NCI-H526 (cell line): Measurements from ENCODE around the gene BRINP3.
"Not testable (repeated sequence)": the region's sequence is repeated elsewhere in the genome, so short reads cannot be mapped to it uniquely, and the experiment has no call there.

Experiments
- DNase-seq, 2 experiments: peaks; one replicate each; lab custom pipeline; 2025; lab: John Stamatoyannopoulos, UW

The BRINP3 gene

GRCh38 chr1:190183588-190183987, 294.1 kb downstream of the BRINP3 start:
- no peak for DNase-seq

GRCh38 chr1:190179817-190180216, 297.8 kb downstream of the BRINP3 start:
- DNase-seq: no peak

DNA sequence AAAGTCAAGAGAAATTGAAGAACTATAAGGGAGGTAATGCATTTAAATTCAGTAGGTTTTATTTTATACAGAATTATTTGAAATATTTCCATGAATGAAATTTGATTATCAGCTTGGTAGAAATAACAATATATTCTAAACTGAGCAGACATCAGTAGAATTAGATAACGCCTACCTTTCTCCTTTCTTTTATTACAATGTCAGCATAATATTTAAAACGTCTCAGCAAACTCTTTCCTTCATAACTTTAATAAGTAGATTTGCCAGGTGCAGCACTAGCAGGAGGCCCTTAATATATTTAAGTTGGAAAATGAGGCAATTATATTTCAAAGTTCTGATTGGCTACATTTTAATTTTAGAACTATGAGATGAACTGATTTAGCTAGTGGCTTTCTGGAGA, 298.8 kb downstream of the BRINP3 start:
- DNase-seq: no peak

- no peak for DNase-seq
These were observed 300.1 kb downstream of the BRINP3 start for GRCh38 chr1:190177555-190177954.

- DNase-seq: no peak
These were observed 300.9 kb downstream of the BRINP3 start for GRCh38 chr1:190176776-190177175.

DNA sequence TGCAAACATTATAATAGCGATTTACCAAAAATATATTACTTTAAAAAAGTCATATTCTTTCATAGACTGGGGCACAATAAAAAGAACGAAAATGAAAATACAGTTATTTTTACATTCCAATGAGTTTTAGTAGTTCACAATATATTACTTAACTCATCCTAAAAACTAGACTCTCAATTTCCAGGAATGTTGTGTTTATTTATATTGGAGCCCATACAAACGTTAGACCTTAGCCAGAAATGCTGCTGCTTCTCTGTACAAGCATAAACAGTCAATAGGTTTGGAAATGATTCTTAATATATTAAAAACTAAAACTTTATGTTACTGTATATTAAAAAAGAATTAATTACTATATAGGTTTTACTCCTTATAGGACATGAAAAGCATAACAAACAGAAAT, 302.3 kb downstream of the BRINP3 start:
- DNase-seq: no peak

- DNase-seq: no peak
These were observed 304.8 kb downstream of the BRINP3 start for GRCh38 chr1:190172651-190173430.

GRCh38 chr1:190170321-190170720, 307.3 kb downstream of the BRINP3 start:
- DNase-seq: no peak

DNA sequence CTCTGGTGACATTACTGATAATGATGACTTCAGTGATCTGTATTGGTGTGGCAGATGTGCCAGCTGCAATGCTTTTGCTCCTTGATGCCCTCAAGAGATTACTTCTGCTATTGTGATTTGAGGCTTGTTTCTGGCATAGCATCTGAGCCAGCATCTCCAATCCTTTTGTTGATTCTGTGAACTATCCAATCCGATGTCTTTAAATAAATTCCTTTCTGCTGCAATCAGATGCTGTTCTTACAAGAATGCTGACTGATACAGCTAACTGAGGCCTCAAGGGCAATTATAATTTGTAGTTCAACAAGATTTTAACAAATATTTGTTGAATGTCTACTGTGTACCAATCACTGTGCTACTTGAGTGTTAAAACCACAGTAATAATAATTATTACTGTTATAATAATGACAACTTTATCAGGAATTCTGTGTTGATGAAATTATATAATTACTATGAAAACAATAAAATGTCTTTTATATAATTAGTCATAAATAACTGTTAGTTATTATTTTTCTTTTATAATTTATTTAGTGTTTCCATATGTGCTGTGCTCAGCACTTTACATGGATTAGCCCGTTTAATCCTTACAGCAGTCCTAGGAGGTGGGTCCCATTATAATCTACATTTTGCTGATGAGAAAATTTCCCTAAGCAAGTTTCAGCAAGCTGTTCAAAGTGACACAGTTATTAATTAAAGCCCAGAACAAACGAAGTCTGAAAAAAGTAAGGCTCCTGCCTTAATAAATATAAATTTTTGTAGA, 308.2 kb downstream of the BRINP3 start:
- DNase-seq: no peak

DNA sequence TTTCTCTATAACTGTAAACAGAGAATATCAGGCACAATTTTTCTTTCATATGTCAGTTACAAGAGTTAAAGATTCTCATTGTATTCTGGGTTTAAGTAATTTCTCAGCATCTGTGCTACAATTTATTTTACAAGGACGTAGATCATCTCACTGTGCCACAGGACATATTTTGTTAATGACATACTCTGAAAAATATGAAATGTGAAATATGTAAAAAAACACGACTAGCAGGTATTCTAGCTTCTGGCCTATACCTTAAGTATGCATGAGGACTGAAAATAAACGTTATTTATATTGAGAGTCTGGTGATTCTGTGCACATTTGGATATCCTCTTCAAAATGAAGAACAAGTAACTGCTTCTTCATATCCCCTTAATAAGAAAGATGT, 308.8 kb downstream of the BRINP3 start:
- DNase-seq: no peak

DNA sequence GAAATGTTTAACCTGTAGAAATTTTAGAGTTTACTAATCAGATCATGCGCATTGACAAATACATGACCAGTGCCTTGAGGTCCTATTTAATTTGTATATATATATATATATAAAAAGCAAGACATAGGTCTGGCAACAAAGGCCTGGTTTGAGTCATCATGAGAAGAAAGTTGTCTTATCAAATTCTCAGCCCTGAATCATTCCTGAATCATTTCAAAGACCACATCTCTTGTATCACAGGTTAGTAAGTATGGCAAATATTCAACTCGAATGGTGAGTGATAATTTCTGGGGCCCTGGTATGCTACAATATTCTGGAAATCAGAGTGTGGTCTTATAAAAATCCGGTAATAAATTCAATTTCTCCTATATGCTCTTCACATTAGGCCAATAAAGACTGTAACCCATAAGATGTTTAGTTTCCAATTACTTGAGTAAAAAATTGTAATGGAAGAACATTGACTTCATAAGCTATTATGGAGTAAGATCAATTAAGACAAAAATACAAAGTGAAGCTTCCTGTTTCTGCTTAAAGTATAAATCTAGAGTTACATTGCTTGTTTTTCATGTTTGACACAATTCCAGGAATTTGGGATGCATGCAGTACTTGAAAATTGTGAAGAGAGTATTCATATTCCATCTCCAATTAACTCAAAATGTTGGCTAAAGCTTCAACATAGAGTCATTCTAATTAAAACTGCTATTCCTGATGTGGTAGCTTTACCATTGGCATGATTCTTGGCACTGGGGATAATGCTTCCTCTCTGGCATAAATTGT, 309.4 kb downstream of the BRINP3 start:
- DNase-seq: no peak

DNA sequence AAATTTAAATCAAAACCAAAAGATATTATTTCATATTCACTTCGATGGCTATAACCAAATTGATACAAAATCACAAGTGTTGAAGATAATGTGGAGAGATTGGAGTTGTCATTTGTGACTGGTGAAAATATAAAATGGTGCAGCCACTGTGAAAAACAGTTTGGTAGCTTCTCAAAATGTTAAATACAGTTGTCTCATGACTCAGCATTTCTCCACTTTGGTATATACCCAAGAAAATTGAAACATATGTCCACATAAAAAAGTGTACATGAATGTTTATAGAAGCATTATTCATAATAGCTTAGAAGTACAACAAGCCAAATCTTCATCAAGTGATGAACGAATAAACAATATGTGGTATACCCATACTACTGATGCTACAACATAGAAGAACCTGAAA, 318.5 kb downstream of the BRINP3 start:
- no peak for DNase-seq

GRCh38 chr1:190154744-190155143, 322.9 kb downstream of the BRINP3 start:
- DNase-seq: no peak

GRCh38 chr1:190147616-190148015, 330.0 kb downstream of the BRINP3 start:
- no peak for DNase-seq

DNA sequence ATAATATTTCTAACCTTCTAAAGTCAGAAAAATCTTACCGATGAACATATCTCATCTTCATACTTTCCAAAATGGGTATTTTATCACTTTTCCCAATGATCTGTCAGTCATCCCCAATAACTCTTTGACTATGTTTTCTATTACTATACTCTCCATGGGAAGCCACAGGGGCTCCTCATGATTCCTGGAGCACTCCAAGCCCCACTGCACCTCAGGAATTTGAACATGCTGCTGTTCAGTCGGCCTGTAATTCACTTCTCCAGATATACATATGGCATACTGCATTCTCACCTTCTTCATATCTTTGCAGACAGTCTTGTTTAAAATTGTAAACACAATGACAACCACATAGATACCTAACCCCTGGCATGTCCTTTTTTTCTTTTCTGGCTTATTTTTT, 333.0 kb downstream of the BRINP3 start:
- no peak for DNase-seq

- peak in 1 of 2 experiments; percentile 42 for DNase-seq
These were observed 337.0 kb downstream of the BRINP3 start for GRCh38 chr1:190140644-190141043.

DNA sequence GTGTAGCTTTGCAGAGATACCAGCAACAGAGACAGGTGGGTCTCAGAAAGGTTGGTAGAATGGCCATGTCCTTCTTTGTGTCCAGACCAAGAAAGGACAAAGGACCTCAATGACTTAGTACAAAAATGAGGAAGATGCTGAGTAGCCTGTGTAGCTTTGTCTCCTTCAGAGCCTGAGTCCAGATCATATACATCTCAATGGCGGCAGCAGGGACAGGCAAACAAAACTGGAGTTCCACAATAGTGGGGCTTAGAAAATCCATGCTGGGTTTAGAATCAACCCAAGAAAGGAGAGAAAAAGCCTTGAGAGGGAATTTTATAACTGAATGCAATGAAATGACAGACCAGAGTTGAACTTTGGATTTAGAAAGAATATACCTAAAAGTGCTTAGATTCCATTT, 339.0 kb downstream of the BRINP3 start:
- no peak for DNase-seq

- DNase-seq: no peak
These were observed 339.4 kb downstream of the BRINP3 start for GRCh38 chr1:190138266-190138665.

GRCh38 chr1:190129366-190129765, 348.3 kb downstream of the BRINP3 start:
- peak; percentile 80 to 82 for DNase-seq

GRCh38 chr1:190126728-190127127, 350.9 kb downstream of the BRINP3 start:
- DNase-seq: no peak

- no peak for DNase-seq
These were observed 353.6 kb downstream of the BRINP3 start for GRCh38 chr1:190124068-190124467.

DNA sequence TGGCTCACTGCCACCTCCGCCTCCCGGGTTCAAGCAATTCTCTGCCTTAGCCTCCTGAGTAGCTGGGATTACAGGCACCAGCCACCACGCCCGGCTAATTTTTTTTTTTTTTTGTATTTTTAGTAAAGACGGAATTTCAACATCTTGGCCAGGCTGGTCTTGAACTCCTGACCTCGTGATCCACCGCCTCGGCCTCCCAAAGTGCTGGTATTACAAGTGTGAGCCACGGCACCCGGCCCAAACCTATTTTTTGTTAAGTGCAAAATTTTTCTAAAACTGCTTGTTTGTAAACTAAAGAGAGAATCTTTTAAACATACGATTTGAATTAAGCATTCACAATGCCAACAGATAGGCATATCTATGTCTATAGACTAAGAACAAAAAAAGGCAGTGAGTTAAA, 357.1 kb downstream of the BRINP3 start:
- not testable (repeated sequence) for DNase-seq

DNA sequence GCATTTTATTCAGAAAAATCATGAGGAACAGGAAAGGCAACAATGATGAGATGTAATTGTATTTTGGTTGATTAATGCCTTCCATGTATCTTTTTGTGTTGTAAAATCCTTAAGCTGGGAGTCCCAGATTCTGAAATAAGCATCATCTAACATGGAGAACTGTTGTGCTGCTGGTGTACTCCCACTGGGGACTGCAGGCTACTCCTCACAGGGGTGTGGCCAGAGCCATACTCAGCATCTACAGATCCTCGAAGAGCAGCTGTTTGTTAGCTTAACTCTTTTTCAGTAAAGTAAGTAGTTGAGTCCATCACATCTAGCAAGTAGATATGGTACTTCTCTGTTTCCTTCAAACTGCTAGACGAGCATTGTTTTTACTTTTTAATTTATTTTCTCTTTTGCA, 358.0 kb downstream of the BRINP3 start:
- peak in 1 of 2 experiments; percentile 51 for DNase-seq
